HAP-1 (cell line): ENCODE results near the gene TSPAN5.

Source experiments
- DNase-seq, 2 experiments: peaks; one replicate each; pipeline ENCODE4 v3.0.0-alpha.2; 2016 to 2020; ENCODE audit warnings: low spot score in 2 of 2
- H3K27me3 ChIP-seq: fragments of 250-450 bp; sonication (Bioruptor Pico); 2 replicates; pipeline ENCODE4 v1.5.1; 2020; ENCODE audit warnings: low read depth, mild to moderate bottlenecking, moderate library complexity
- H3K36me3 ChIP-seq: fragments of 250-450 bp; sonication (Bioruptor Pico); replicated peaks from 2 replicates; pipeline ENCODE4 v1.5.1; 2020; ENCODE audit warnings: mild to moderate bottlenecking
- H3K4me1 ChIP-seq: fragments of 250-450 bp; sonication (Bioruptor Pico); 2 replicates; pipeline ENCODE4 v1.5.1; 2020; ENCODE audit warnings: mild to moderate bottlenecking
- H3K4me3 ChIP-seq: fragments of 250-450 bp; sonication (Bioruptor Pico); 2 replicates; pipeline ENCODE4 v1.5.1; 2020; ENCODE audit warnings: mild to moderate bottlenecking, moderate library complexity
- H3K9me3 ChIP-seq: fragments of 250-450 bp; sonication (Bioruptor Pico); 2 replicates; pipeline ENCODE4 v1.5.1; 2020; ENCODE audit warnings: mild to moderate bottlenecking, moderate library complexity
- in situ Hi-C: fragments of 300-500 bp; cut with MboI; formaldehyde crosslinking; loops from 3 replicates; pipeline ENCODE4 v1.14.3; 2020; ENCODE audit warnings: low sequenced_read_pairs, inconsistent platforms, mixed read lengths

Gene TSPAN5

GRCh38 chr4:98614094-98614493, 44.3 kb downstream of the TSPAN5 start:
- no peaks in the 10 kb centered on the region for H3K27me3 ChIP-seq
- peaks cover 3% of the 10 kb centered on the region for H3K4me1 ChIP-seq
- no peak for DNase-seq
- H3K36me3 ChIP-seq = no peaks in the 10 kb centered on the region
- H3K4me3 ChIP-seq = no peak overlapping the region
- in situ Hi-C loops = no loop called here
- H3K9me3 ChIP-seq = no peaks in the 10 kb centered on the region

DNA sequence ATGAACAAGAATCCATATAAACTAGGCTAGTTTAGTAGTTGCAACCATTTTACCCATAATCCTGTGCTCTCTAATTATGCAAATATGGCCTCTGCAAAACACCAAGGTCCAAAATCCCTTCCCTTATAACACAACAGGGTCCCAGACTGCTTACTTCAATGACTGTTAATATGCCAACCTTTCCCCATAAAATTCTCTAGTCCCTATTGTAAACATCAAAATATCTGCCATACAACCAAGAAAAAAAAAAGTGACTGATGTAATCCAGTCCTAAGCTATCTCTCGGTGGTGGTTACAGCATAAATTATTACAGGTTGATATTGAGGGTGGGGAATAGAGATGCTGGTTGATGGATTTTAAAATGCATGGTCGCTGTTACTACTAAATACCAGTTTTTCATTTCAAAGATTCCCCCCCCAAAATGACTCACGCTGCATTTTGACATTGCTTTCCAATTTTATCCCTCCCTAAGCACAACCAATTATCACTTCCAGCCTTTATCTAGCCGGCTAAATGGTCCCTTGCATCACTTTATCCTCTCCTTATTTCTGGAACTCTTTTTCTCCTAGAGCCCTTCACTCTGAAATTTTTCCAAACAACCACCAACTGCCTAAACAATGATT, 44.8 kb downstream of the TSPAN5 start:
- in situ Hi-C loops = no loop called here
- H3K4me1 ChIP-seq = peaks cover 3% of the 10 kb centered on the region
- no peak overlapping the region for H3K4me3 ChIP-seq
- H3K9me3 ChIP-seq = no peaks in the 10 kb centered on the region
- no peaks in the 10 kb centered on the region for H3K27me3 ChIP-seq
- no peaks in the 10 kb centered on the region for H3K36me3 ChIP-seq
- no peak for DNase-seq

DNA sequence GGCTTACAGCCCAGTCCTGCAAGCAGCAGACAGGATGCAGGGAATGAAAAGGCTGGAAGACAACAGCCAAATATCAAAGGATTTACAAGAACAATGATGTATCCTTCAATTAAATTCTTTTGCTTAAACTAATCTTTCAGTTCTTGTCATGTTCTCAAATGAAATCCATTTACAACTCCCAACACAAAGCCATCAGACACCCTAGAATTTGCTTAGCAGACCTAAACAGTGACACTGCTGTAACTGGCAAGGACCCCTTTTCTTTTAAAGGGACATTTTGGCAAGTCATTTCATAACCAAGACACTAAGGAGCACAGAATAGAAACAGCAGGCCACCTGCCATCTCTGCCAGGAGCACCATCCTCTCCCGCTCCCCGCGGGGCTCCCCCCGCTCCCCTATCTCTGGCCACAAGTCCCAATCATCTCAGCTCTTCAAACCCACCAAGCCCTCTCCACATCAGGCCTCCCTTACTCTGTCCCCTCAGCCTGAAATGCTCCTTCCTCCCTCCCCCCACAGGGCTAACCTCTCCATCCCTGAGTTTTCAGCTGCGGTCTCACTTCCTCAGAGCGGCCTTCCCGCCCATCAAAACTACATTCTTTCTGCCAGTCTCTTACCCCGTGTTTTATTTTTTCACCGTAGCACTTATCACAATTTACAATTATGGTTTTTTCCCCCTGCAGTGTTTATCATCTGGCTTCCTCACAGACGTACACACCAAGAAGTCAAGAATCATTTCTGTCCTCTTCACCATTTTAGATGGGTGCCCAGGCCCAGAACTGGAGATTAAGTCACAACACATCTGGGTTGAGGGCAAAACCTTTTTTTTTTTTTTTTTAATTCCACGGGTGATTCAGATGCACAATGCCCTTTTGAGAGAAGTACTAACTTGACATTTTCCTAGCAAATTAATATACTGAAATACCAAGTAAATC, 45.8 kb downstream of the TSPAN5 start:
- Histone ChIP-seq H3K27me3 (no peaks in the 10 kb centered on the region), H3K36me3 (no peaks in the 10 kb centered on the region), H3K9me3 (no peaks in the 10 kb centered on the region), H3K4me3 (no peak overlapping the region), H3K4me1 (peaks cover 3% of the 10 kb centered on the region)
- in situ Hi-C loops = no loop called here
- no peak for DNase-seq

DNA sequence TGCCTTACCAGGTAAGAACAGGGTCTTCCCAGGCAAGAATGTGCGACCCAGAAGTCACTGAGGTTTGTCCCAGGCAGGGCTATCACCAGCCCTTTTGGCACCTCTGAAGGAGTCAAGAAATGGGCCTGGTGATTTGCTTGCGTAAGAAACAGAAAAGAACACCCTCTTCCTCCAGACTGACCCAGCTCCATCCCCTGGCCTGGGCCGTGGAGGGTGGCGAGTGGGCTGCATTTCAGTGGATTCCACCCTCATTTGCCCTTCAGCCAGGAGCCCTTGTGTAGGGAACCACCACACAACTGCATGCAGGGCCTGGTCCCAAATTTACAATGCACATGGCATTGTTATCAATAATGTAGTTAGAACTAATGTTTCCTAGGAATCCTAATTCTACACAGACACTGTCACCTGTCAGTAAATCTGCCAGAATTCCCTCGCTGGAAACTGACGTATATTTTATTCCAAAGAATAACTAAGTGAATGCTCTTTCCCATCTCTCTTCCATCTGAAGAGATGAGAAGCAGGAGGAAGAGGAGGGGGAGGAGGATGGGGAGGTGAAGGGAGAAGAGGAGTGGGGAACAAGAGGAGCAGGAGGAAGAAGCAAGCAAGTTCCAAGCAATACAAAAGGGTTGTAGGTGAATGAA, 46.6 kb downstream of the TSPAN5 start:
- no peak for DNase-seq
- Histone ChIP-seq H3K27me3 (no peaks in the 10 kb centered on the region), H3K9me3 (no peaks in the 10 kb centered on the region), H3K4me1 (peaks cover 3% of the 10 kb centered on the region), H3K4me3 (no peak overlapping the region), H3K36me3 (no peaks in the 10 kb centered on the region)
- in situ Hi-C loops = no loop called here

GRCh38 chr4:98610926-98611676, 47.3 kb downstream of the TSPAN5 start:
- Histone ChIP-seq H3K9me3 (no peaks in the 10 kb centered on the region), H3K27me3 (no peaks in the 10 kb centered on the region), H3K36me3 (no peaks in the 10 kb centered on the region), H3K4me3 (no peak overlapping the region), H3K4me1 (peaks cover 8% of the 10 kb centered on the region)
- in situ Hi-C loops = no loop called here
- no peak for DNase-seq

GRCh38 chr4:98610431-98610830, 48.0 kb downstream of the TSPAN5 start:
- H3K36me3 ChIP-seq = no peaks in the 10 kb centered on the region
- H3K9me3 ChIP-seq = no peaks in the 10 kb centered on the region
- no peak overlapping the region for H3K4me3 ChIP-seq
- in situ Hi-C loops = no loop called here
- H3K27me3 ChIP-seq = no peaks in the 10 kb centered on the region
- no peak for DNase-seq
- H3K4me1 ChIP-seq = peaks cover 12% of the 10 kb centered on the region

DNA sequence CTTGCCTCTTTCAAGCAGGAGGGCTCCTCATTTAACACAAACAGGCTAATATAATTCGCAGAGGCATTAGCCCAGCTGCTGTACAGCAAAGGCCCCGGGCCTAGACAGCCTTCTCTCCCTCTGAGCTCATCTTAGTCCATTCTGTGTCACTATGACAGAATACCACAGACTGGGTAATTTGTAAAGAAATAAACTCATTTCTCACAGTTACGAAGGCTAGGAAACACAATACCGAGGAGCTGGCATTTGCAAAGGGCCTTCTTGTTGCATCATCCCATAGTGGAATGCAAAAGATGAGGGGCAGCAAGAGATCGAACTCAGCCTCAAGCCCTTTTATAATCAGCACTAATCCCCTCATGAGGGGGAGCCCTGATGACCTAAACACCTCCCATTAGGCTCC, 48.5 kb downstream of the TSPAN5 start:
- Histone ChIP-seq H3K4me3 (no peak overlapping the region), H3K36me3 (no peaks in the 10 kb centered on the region), H3K4me1 (peaks cover 12% of the 10 kb centered on the region), H3K9me3 (no peaks in the 10 kb centered on the region), H3K27me3 (no peaks in the 10 kb centered on the region)
- DNase-seq = no peak
- in situ Hi-C loops = no loop called here

- no peaks in the 10 kb centered on the region for H3K9me3 ChIP-seq
Measured at GRCh38 chr4:98608356-98608755, 50.1 kb downstream of the TSPAN5 start.

DNA sequence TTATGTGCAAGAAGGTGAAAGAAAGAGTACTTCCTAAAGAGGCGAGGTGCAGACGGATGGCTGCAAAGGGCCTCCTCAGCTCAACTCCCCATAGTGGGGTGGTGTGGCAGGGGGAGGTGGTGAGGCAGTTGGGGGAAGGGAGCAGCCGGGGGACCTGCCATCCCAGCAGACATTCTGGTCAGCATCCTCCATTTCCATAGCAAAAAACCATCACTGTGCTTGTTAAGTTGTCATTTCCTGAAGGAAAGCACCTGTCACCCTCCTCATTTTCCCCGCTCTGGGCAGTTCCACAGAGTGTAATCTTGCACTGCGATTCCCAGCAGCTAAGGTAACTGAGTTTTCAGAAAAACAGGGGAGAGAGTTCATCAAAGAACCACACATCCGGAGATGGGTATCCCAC, 51.5 kb downstream of the TSPAN5 start:
- no peak for DNase-seq
- in situ Hi-C loops = no loop called here
- no peaks in the 10 kb centered on the region for H3K27me3 ChIP-seq
- no peak overlapping the region for H3K4me3 ChIP-seq
- peaks cover 13% of the 10 kb centered on the region for H3K4me1 ChIP-seq
- no peaks in the 10 kb centered on the region for H3K36me3 ChIP-seq
- no peaks in the 10 kb centered on the region for H3K9me3 ChIP-seq

More at GRCh38 chr4:98608356-98608755, 50.1 kb downstream of the TSPAN5 start:
- in situ Hi-C loops = no loop called here
- H3K4me3 ChIP-seq = no peak overlapping the region
- no peaks in the 10 kb centered on the region for H3K36me3 ChIP-seq
- H3K27me3 ChIP-seq = no peaks in the 10 kb centered on the region
- no peak for DNase-seq
- peaks cover 16% of the 10 kb centered on the region for H3K4me1 ChIP-seq

DNA sequence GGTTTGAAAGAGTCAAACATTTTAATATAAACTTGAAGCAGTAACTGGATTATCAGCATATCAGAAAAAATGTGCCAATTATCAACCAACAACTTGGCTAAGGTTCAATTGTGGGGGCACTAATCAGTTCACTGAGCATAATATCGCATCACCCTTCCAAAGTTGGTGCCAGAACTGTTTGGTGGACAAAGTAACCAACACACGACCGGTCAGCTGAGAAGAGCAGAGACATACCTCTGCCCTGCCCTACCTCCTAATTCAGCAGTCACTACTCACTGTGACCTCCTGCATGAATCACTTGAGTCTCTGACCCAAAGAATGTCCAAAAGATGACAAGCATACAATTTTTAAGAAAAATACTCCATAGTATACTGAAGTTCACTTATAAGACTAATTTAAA, 53.2 kb downstream of the TSPAN5 start:
- no peak for DNase-seq
- Histone ChIP-seq H3K4me3 (no peak overlapping the region), H3K27me3 (no peaks in the 10 kb centered on the region), H3K36me3 (no peaks in the 10 kb centered on the region), H3K4me1 (peaks cover 13% of the 10 kb centered on the region), H3K9me3 (no peaks in the 10 kb centered on the region)
- in situ Hi-C loops = no loop called here

DNA sequence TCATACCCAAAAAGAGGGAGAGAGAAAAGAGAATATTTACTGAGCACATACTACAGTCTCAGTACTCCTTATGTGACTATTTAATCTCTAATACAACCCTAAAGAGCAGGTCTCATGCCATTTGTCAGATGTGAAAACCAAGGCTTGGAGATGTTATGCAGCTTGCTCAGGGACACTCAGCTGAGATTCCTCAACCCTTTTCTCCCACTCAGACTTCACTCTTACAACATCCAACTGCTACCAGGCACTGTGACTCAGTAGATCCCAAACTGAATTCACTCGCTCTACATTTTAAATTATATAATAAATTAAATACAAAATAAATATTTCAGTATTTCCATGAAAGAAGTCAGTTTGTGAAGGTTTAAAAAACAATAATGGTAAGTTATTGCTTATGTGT, 53.7 kb downstream of the TSPAN5 start:
- in situ Hi-C loops = no loop called here
- Histone ChIP-seq H3K4me1 (peaks cover 13% of the 10 kb centered on the region), H3K9me3 (peaks cover under 1% of the 10 kb centered on the region; the same call in 1 of the 2 replicates), H3K36me3 (no peaks in the 10 kb centered on the region), H3K4me3 (no peak overlapping the region), H3K27me3 (no peaks in the 10 kb centered on the region)
- DNase-seq = no peak

GRCh38 chr4:98603683-98604521, 54.5 kb downstream of the TSPAN5 start:
- DNase-seq = peak; percentile 35 to 79
- Histone ChIP-seq H3K4me3 (no peak overlapping the region), H3K27me3 (no peaks in the 10 kb centered on the region), H3K4me1 (peaks cover 13% of the 10 kb centered on the region), H3K36me3 (no peaks in the 10 kb centered on the region), H3K9me3 (peaks cover 5% of the 10 kb centered on the region; the same call in 1 of the 2 replicates)
- in situ Hi-C loops = no loop called here

GRCh38 chr4:98602270-98602669, 56.1 kb downstream of the TSPAN5 start:
- Histone ChIP-seq H3K4me3 (no peak overlapping the region), H3K9me3 (peaks cover 5% of the 10 kb centered on the region; the same call in 1 of the 2 replicates), H3K4me1 (peaks cover 13% of the 10 kb centered on the region), H3K36me3 (no peaks in the 10 kb centered on the region), H3K27me3 (no peaks in the 10 kb centered on the region)
- in situ Hi-C loops = no loop called here
- DNase-seq = no peak
